ENCODE data around the gene SPON2. TPM values are rescaled to one million over a fixed set of nuclear protein-coding genes. Genes with fewer than 3 reads are reported as not detected.

The SPON2 gene
- total RNA-seq, 6 donors from 2014 or later: 23.2 to 81.3 (median 50.8) TPM

DNA sequence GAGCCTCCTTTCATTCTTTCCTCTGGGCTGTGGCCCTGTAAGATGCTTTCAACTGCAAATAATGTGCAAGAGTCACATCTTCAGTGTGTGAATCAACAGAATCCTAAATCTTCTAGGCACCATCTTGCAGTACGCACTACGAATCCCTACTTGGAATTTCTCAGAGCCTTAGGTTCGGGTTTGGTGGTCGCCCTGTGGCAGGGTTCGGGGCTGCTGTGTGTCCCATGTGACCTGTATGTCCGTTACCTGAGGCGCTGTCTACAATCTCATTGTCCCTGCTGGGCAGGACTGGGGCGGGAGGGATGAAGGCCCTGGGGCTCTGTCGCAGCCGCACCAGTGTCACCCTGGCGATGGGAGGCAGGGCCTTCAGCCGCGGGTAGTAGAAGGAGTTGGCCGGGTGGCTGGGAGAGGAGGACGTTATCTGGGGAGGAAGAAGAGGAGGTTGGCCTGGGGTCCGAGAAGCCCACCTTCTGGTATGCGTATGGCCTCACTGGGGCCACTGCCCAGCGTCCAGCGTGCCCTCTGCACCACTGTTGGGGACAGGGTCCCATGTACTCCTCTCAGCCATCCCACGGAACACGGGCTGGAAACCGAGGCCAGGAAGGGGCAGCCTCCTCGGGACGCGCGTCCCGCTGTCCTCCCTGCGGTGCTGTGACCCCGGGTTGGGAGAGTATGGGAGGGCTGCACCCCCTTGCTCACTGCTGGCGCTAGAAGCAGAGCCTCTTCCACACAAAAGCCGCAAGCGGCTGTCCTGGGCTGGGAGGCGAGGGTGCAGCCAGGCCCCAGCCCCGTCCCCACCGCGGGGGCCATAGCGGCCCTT is 2.0 kb downstream of the SPON2 start:
- peaks cover 0 to 30% (median 17%) of the 10 kb centered on the region in 4 donors for H3K27me3 ChIP-seq
- peak overlapping the region in 2 of 4 donors; percentile 43 to 49 for H3K4me3 ChIP-seq
- H3K27ac ChIP-seq: no peak overlapping the region
- no peak for ATAC-seq (ENCODE audit: low FRiP score in 2 of 2)
- H3K9me3 ChIP-seq: no peaks in the 10 kb centered on the region
- peak in 1 of 2 donors; percentile 20 for DNase-seq
- 80 to 88% methylated on average over 14 to 37 of the region's 37 CpGs for WGBS, 2 donors
- peaks cover 0 to 4% (median 0%) of the 10 kb centered on the region in 4 donors for H3K36me3 ChIP-seq
- H3K4me1 ChIP-seq: peaks cover 37 to 52% (median 43%) of the 10 kb centered on the region in 4 donors
- no peak for TF ChIP-seq POLR2A (IDR thresholded peaks at IDR 0.05)
- TF ChIP-seq, protein P1, sequence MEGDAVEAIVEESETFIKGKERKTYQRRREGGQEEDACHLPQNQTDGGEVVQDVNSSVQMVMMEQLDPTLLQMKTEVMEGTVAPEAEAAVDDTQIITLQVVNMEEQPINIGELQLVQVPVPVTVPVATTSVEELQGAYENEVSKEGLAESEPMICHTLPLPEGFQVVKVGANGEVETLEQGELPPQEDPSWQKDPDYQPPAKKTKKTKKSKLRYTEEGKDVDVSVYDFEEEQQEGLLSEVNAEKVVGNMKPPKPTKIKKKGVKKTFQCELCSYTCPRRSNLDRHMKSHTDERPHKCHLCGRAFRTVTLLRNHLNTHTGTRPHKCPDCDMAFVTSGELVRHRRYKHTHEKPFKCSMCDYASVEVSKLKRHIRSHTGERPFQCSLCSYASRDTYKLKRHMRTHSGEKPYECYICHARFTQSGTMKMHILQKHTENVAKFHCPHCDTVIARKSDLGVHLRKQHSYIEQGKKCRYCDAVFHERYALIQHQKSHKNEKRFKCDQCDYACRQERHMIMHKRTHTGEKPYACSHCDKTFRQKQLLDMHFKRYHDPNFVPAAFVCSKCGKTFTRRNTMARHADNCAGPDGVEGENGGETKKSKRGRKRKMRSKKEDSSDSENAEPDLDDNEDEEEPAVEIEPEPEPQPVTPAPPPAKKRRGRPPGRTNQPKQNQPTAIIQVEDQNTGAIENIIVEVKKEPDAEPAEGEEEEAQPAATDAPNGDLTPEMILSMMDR (IDR thresholded peaks at IDR 0.05): no peak
- no peak for TF ChIP-seq POLR2AphosphoS5 (IDR thresholded peaks at IDR 0.05)
- TF ChIP-seq EP300 (IDR thresholded peaks at IDR 0.05): no peak

DNA sequence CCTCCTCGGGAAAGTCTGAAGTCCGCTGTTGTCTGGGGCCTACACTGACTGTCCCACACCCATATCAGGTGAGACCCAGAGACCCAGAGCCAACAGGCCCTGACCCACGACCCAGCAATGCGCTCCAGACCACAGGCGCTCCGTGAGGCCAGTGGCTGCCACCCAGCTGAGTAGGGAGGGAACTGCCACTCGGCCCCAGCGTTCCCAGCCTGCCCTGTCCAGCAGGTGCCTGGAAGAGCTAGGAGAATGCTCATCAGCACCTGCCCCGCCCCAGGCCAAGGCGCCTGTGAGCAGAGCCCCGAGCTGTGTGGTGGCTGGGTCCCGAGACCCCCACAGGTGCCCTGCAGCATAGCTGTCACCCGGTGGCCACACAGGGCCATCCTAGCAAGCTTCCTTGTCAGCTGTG is 2.7 kb downstream of the SPON2 start:
- WGBS, 2 donors: 95% methylated on average over 12 of the region's 13 CpGs; no CpG with 5 or more reads in 1 of the 2 donors
- Histone ChIP-seq H3K4me1 (peaks cover 37 to 52% (median 43%) of the 10 kb centered on the region in 4 donors), H3K27ac (no peak overlapping the region), H3K27me3 (peaks cover 0 to 30% (median 17%) of the 10 kb centered on the region in 4 donors), H3K9me3 (no peaks in the 10 kb centered on the region), H3K36me3 (peaks cover 0 to 4% (median 0%) of the 10 kb centered on the region in 4 donors), H3K4me3 (no peak overlapping the region)
- DNase-seq: peak; percentile 20 to 77
- TF ChIP-seq EP300 (IDR thresholded peaks at IDR 0.05): no peak
- TF ChIP-seq POLR2A (IDR thresholded peaks at IDR 0.05): no peak
- TF ChIP-seq POLR2AphosphoS5 (IDR thresholded peaks at IDR 0.05): no peak
- TF ChIP-seq, protein P1 (IDR thresholded peaks at IDR 0.05): no peak
- no peak for ATAC-seq (ENCODE audit: low FRiP score in 2 of 2)

DNA sequence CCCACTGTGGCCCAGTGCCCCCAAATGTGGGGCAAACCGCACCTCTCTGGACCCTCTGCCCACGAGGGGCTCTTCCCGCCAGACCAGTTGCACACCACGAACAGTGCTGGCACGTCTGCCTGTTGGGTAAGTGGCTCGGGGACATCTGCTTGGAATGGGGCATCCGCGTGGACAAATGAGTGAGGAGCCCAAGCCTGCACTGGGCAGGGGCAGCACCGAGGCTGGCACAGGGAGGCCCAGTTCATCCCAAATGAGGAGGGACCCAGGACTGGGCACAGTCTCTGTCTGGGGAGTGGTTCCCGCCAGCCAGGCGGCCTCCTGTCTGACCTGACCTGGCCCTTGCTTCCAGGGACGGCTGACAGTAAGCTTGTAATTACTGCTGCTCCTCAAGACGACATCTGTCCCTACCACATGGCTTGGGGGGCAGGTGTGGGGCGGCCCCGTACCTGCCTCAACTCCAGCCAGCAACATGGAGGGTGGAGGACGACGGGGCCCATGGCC is 3.2 kb downstream of the SPON2 start:
- Histone ChIP-seq H3K27ac (no peak overlapping the region), H3K36me3 (peaks cover 0 to 4% (median 0%) of the 10 kb centered on the region in 4 donors), H3K27me3 (peaks cover 0 to 30% (median 17%) of the 10 kb centered on the region in 4 donors), H3K9me3 (no peaks in the 10 kb centered on the region), H3K4me1 (peaks cover 37 to 52% (median 43%) of the 10 kb centered on the region in 4 donors), H3K4me3 (no peak overlapping the region)
- TF ChIP-seq POLR2A (IDR thresholded peaks at IDR 0.05) (no peak), POLR2AphosphoS5 (IDR thresholded peaks at IDR 0.05) (no peak), EP300 (IDR thresholded peaks at IDR 0.05) (no peak)
- TF ChIP-seq, protein P1 (IDR thresholded peaks at IDR 0.05): no peak
- DNase-seq: peak in 1 of 2 donors; percentile 59
- no peak for ATAC-seq (ENCODE audit: low FRiP score in 2 of 2)
- 88 to 96% methylated on average over 4 to 17 of the region's 17 CpGs for WGBS, 2 donors

DNA sequence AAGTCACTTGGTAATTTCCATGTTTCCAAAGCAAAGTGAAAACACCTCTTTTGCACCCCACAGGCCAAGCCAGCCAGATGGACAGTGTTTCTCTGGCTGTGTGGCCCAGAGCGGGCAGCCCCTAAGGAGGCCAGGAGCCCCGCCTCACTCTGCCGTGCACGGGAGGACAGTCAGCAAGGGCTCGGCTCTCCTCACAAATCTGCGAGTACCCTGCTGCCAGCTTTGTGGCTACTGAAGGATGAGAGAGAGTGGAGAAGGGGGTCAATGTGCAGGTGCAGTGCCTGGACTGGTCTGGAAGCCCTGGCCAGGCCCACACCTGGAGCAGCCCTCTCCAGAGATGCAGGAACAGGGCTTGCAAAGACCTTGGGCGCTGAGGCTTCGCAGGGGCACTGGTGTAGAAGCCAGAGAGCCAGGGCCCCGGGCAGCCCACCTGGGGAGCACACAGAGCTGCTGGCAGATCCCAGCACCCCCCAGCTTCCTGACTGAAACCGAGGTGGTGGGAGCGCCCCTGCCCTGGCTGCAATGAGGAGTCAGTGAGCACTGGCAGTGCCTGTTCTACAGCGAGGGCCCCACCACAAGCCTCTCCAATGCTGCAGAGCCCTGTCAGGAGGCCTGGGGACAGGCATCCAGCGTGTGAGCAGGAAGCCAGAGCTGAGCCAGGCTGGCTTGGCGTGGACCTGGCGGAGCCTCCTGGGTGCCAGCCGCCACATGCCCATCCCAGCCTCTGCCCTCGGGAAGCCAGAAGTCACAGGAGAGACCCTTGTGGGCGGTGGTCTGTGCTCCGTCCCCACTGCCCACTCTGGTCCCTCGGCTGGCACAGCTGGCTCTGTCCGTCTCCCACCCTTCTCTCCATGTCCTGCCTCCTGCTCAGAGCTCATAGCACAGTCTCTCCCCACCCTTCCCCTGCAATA is 3.9 kb downstream of the SPON2 start:
- ATAC-seq (ENCODE audit: low FRiP score in 2 of 2) (no peak), DNase-seq (peak in 1 of 2 donors; percentile 75)
- H3K27ac ChIP-seq: peak overlapping the region in 1 of 4 donors; percentile 81
- H3K4me3 ChIP-seq: peak overlapping the region in 3 of 4 donors; percentile 59 to 76 (median 67)
- H3K4me1 ChIP-seq: peaks cover 37 to 49% (median 39%) of the 10 kb centered on the region in 4 donors
- peaks cover 0 to 30% (median 17%) of the 10 kb centered on the region in 4 donors for H3K27me3 ChIP-seq
- H3K36me3 ChIP-seq: peaks cover 0 to 4% (median 0%) of the 10 kb centered on the region in 4 donors
- no peaks in the 10 kb centered on the region for H3K9me3 ChIP-seq
- TF ChIP-seq EP300 (IDR thresholded peaks at IDR 0.05): no peak
- TF ChIP-seq POLR2A (IDR thresholded peaks at IDR 0.05): no peak
- TF ChIP-seq, protein P1 (IDR thresholded peaks at IDR 0.05): no peak
- TF ChIP-seq POLR2AphosphoS5 (IDR thresholded peaks at IDR 0.05): no peak
- WGBS, 2 donors: 87 to 100% methylated on average over 8 to 20 of the region's 21 CpGs
